Measurements from ENCODE around the gene H1-8. TPM values are rescaled to one million over a fixed set of nuclear protein-coding genes. Genes with fewer than 3 reads are reported as not detected.

H1-8 gene
- total RNA-seq, 1 donor from 2014 or later = not detected

- H3K4me3 ChIP-seq (ENCODE audit: low read depth, low read length) = no peak overlapping the region
- no peak for DNase-seq (ENCODE audit: low read depth)
- TF ChIP-seq CTCF (conservative IDR thresholded peaks at IDR 0.05; ENCODE audit: low read depth, low read length) = no peak
Measured at GRCh38 chr3:129518581-129518980, 24.4 kb upstream of the H1-8 start.

GRCh38 chr3:129519449-129519848, 23.5 kb upstream of the H1-8 start:
- TF ChIP-seq CTCF (conservative IDR thresholded peaks at IDR 0.05; ENCODE audit: low read depth, low read length) = no peak

GRCh38 chr3:129519896-129520715, 22.9 kb upstream of the H1-8 start:
- DNase-seq (ENCODE audit: low read depth) = no peak
- no peak for TF ChIP-seq CTCF (conservative IDR thresholded peaks at IDR 0.05; ENCODE audit: low read depth, low read length)
- no peak overlapping the region for H3K4me3 ChIP-seq (ENCODE audit: low read depth, low read length)

More at GRCh38 chr3:129519449-129519848, 23.5 kb upstream of the H1-8 start:
- H3K4me3 ChIP-seq (ENCODE audit: low read depth, low read length) = no peak overlapping the region
- DNase-seq (ENCODE audit: low read depth) = no peak

GRCh38 chr3:129520960-129521359, 22.0 kb upstream of the H1-8 start:
- no peak overlapping the region for H3K4me3 ChIP-seq (ENCODE audit: low read depth, low read length)
- no peak for DNase-seq (ENCODE audit: low read depth)
- no peak for TF ChIP-seq CTCF (conservative IDR thresholded peaks at IDR 0.05; ENCODE audit: low read depth, low read length)

GRCh38 chr3:129521611-129522010, 21.4 kb upstream of the H1-8 start:
- DNase-seq (ENCODE audit: low read depth) = no peak
- TF ChIP-seq CTCF (conservative IDR thresholded peaks at IDR 0.05; ENCODE audit: low read depth, low read length) = no peak
- no peak overlapping the region for H3K4me3 ChIP-seq (ENCODE audit: low read depth, low read length)

- TF ChIP-seq CTCF (conservative IDR thresholded peaks at IDR 0.05; ENCODE audit: low read depth, low read length) = no peak
- no peak for DNase-seq (ENCODE audit: low read depth)
- H3K4me3 ChIP-seq (ENCODE audit: low read depth, low read length) = no peak overlapping the region
Measured at GRCh38 chr3:129522953-129523352, 20.0 kb upstream of the H1-8 start.

- no peak for DNase-seq (ENCODE audit: low read depth)
- TF ChIP-seq CTCF (conservative IDR thresholded peaks at IDR 0.05; ENCODE audit: low read depth, low read length) = no peak
- H3K4me3 ChIP-seq (ENCODE audit: low read depth, low read length) = no peak overlapping the region
Measured at GRCh38 chr3:129524081-129524480, 18.9 kb upstream of the H1-8 start.

Measured in epithelial cell of proximal tubule (primary cell).